Endodermal cell (in vitro differentiated cells): Measurements from ENCODE around the gene IGFBPL1. TPM values are rescaled to one million over a fixed set of nuclear protein-coding genes. Genes with fewer than 3 reads are reported as not detected.

Experiments
- DNase-seq: peaks from one replicate; pipeline ENCODE4 v3.0.0-alpha.2; 2017
- H3K27ac ChIP-seq: 2 replicates; pipeline ENCODE4 v1.5.1; 2013; ENCODE audit warnings: mild to moderate bottlenecking, low read depth, low read length, moderate library complexity
- H3K27me3 ChIP-seq: 2 replicates; pipeline ENCODE4 v1.6.1; 2013; ENCODE audit warnings: mild to moderate bottlenecking, low read length, moderate library complexity; ENCODE audit not compliant: insufficient read depth, control insufficient read depth, poor library complexity, severe bottlenecking
- H3K36me3 ChIP-seq: 2 replicates; pipeline ENCODE4 v1.7.0; 2013; ENCODE audit warnings: mild to moderate bottlenecking, low read length, moderate library complexity; ENCODE audit not compliant: control insufficient read depth, insufficient read depth
- H3K4me1 ChIP-seq: one replicate; pipeline ENCODE4 v1.7.0; 2013; ENCODE audit warnings: low read length; ENCODE audit not compliant: control insufficient read depth, insufficient read depth
- H3K4me3 ChIP-seq: 2 replicates; pipeline ENCODE4 v1.5.1; 2013; ENCODE audit warnings: mild to moderate bottlenecking, low read length, moderate library complexity
- H3K9ac ChIP-seq: 2 replicates; pipeline ENCODE4 v1.6.1; 2013; ENCODE audit warnings: mild to moderate bottlenecking, low read length, moderate library complexity; ENCODE audit not compliant: poor library complexity, severe bottlenecking; ENCODE audit errors: extremely low read depth
- H3K9me3 ChIP-seq: 2 replicates; pipeline ENCODE4 v1.6.1; 2013; ENCODE audit warnings: mild to moderate bottlenecking, low read length, moderate library complexity; ENCODE audit not compliant: control insufficient read depth
- H3K27ac Mint-ChIP-seq: 2 replicates; pipeline ENCODE4 v1.8.0; 2020; ENCODE audit warnings: mixed read lengths
- H3K27me3 Mint-ChIP-seq: 2 replicates; pipeline ENCODE4 v1.8.0; 2021; ENCODE audit warnings: mild to moderate bottlenecking, mixed read lengths; ENCODE audit not compliant: insufficient read depth
- H3K36me3 Mint-ChIP-seq: 2 replicates; pipeline ENCODE4 v1.8.0; 2020; ENCODE audit warnings: low read depth, mixed read lengths
- H3K4me1 Mint-ChIP-seq: 2 replicates; pipeline ENCODE4 v1.8.0; 2020; ENCODE audit warnings: mixed read lengths
- H3K4me3 Mint-ChIP-seq: 2 replicates; pipeline ENCODE4 v1.8.0; 2020; ENCODE audit warnings: mild to moderate bottlenecking, moderate library complexity, mixed read lengths
- H3K9me3 Mint-ChIP-seq: 2 replicates; pipeline ENCODE4 v1.8.0; 2020; ENCODE audit warnings: mild to moderate bottlenecking, mixed read lengths
- CTCF ChIP-seq: fragments of 200-600 bp; sonication (generic); conservative IDR thresholded peaks from 2 replicates; pipeline ENCODE4 v1.5.0; 2021; ENCODE audit warnings: antibody characterized with exemption, mild to moderate bottlenecking
- WGBS, 2 experiments: methylation state at CpG; one replicate each; pipeline versions ENCODE4 v1.1.5 to v1.1.7; 2013; ENCODE audit warnings: missing lambda C conversion rate in 2 of 2, mixed read lengths in 1 of 2; ENCODE audit not compliant: insufficient coverage in 1 of 2, insufficient read length in 1 of 2; 5-methylcytosine and 5-hydroxymethylcytosine counted together
- total RNA-seq, 2 donors: library from RNA; stranded (reverse); fragmentation: NEBNext Ultra II Directional in 1 of 2; extraction: Animal tissue kit (Norgen Biotek cat#: 25700) in 1 of 2; gene quantifications; 2 replicates in 1 of 2; 3 replicates in 1 of 2; pipeline ENCODE4 v1.2.1, GENCODE V29; 2021

Gene IGFBPL1
- total RNA-seq, 2 donors from 2014 or later, result 40.5 to 90.3 TPM

DNA sequence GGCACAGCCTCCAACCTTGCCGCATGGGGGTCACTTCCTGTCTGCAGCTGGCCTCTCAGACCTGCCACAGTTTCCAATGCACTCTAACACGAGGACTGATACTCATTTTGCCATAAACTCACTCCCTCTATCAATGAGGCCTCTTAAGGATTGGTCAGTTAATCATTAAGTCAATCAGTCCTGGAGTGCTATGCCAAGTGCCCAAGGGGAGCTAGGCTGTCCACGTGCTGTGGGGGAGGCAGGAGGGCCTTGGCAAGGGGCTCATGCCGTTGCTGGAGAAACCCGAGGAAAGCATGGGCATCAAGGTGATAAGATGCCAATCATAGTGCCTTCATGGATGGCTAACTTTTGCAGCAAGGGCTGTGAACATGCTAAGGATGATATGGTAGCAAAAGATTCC is 33.4 kb downstream of the IGFBPL1 start:
- Histone ChIP-seq H3K27me3 (no peaks in the 10 kb centered on the region), H3K9ac (no peak overlapping the region), H3K36me3 (peaks cover 4% of the 10 kb centered on the region), H3K27ac (no peak overlapping the region), H3K4me3 (no peak overlapping the region), H3K9me3 (no peaks in the 10 kb centered on the region), H3K4me1 (peaks cover 9% of the 10 kb centered on the region)
- Mint-ChIP-seq H3K27ac (no peak overlapping the region), H3K9me3 (no peaks in the 10 kb centered on the region), H3K27me3 (peaks cover 13% of the 10 kb centered on the region), H3K4me3 (no peak overlapping the region), H3K36me3 (peaks cover 13% of the 10 kb centered on the region), H3K4me1 (peaks cover 52% of the 10 kb centered on the region)
- 83 to 90% methylated on average over 4 to 5 of the region's 5 CpGs for WGBS, 2 experiments
- TF ChIP-seq CTCF, result no peak
- no peak for DNase-seq

- Histone ChIP-seq H3K27me3 (no peaks in the 10 kb centered on the region), H3K9ac (no peak overlapping the region), H3K4me3 (no peak overlapping the region), H3K4me1 (peaks cover 9% of the 10 kb centered on the region), H3K36me3 (no peaks in the 10 kb centered on the region), H3K27ac (no peak overlapping the region), H3K9me3 (no peaks in the 10 kb centered on the region)
- Mint-ChIP-seq H3K27me3 (peaks cover 17% of the 10 kb centered on the region), H3K36me3 (peaks cover 9% of the 10 kb centered on the region), H3K4me1 (peaks cover 52% of the 10 kb centered on the region), H3K9me3 (peaks cover 4% of the 10 kb centered on the region), H3K4me3 (no peak overlapping the region), H3K27ac (no peak overlapping the region)
- WGBS, 2 experiments, result 88 to 100% methylated on average over 1 of the region's 1 CpG
- DNase-seq, result no peak
- no peak for TF ChIP-seq CTCF
Observed at GRCh38 chr9:38390442-38390841, 33.8 kb downstream of the IGFBPL1 start.

DNA sequence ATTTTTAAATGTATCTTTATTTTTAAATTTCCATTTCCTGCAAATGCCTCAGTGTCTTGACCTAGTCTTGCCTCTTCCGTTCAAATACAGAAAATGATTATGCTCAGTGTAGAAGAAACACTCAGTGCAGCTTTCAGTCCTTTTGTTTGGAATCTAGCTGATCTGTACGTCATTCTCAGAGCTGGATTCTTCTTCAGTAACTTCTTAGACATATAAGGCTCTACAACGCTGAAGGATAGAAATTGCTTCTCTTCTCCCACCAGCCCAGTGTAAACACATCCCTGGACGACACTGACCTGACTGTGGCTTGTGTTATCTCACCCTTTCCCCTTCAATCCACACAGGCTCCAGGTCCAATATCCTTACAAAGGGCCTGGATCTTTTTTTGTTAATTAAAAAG is 34.9 kb downstream of the IGFBPL1 start:
- H3K27ac ChIP-seq, result no peak overlapping the region

More for the DNA sequence above, 34.9 kb downstream of the IGFBPL1 start:
- Mint-ChIP-seq H3K27me3 (peaks cover 26% of the 10 kb centered on the region), H3K27ac (no peak overlapping the region), H3K9me3 (peaks cover 15% of the 10 kb centered on the region), H3K4me1 (peaks cover 49% of the 10 kb centered on the region), H3K36me3 (no peaks in the 10 kb centered on the region), H3K4me3 (no peak overlapping the region)
- H3K9me3 ChIP-seq, result peaks cover 6% of the 10 kb centered on the region
- H3K36me3 ChIP-seq, result no peaks in the 10 kb centered on the region
- H3K4me1 ChIP-seq, result peaks cover 9% of the 10 kb centered on the region
- H3K9ac ChIP-seq, result no peak overlapping the region
- H3K27me3 ChIP-seq, result no peaks in the 10 kb centered on the region
- H3K4me3 ChIP-seq, result no peak overlapping the region
- TF ChIP-seq CTCF, result no peak
- WGBS, 2 experiments, result 83 to 91% methylated on average over 2 to 4 of the region's 4 CpGs
- DNase-seq, result no peak
